MM.1S (cell line): ENCODE results near the gene ETV6.

Experiments used
- CTCF ChIP-seq: fragments of 300-600 bp; sonication (generic); IDR thresholded peaks from 2 replicates; pipeline ENCODE4 v1.5.1; 2016; ENCODE audit warnings: antibody characterized with exemption, low read length, mixed read lengths
- EZH2 ChIP-seq: fragments of 300-600 bp; sonication (generic); optimal IDR thresholded peaks from 2 replicates; pipeline ENCODE3; 2017; ENCODE audit warnings: low read depth, mild to moderate bottlenecking, antibody characterized with exemption, low read length, mixed read lengths

GRCh38 chr12:11725686-11726085 lies 76.2 kb downstream of the ETV6 start:
- TF ChIP-seq CTCF (no peak), EZH2 (no peak)
